Common myeloid progenitor, CD34-positive (primary cell): ENCODE measurements around the gene B4GAT1.

Experiments used
- CTCF ChIA-PET: fragments of 350-600 bp; sonication (Branson Sonifier 250); formaldehyde crosslinking; loops from one replicate; lab custom pipeline; 2021; ENCODE audit warnings: antibody characterized with exemption; lab: Charles Lee
- POLR2A ChIA-PET: fragments of 350-600 bp; sonication (Branson Sonifier 250); formaldehyde crosslinking; loops from one replicate; lab custom pipeline; 2021; ENCODE audit warnings: antibody characterized with exemption; lab: Charles Lee
- DNase-seq, 3 donors: peaks; one replicate each; pipeline versions ENCODE4 v3.0.0 to v3.0.0-alpha.2; 2013
- H3K27ac ChIP-seq, 2 experiments: 1 replicate in 1 of 2; 2 replicates in 1 of 2; pipeline ENCODE4 v1.7.0; 2013; ENCODE audit warnings: inconsistent platforms in 2 of 2, low read length in 2 of 2, mild to moderate bottlenecking in 2 of 2, low read depth in 1 of 2, moderate library complexity in 1 of 2; ENCODE audit not compliant: severe bottlenecking in 2 of 2, insufficient read depth in 1 of 2, poor library complexity in 1 of 2
- H3K27me3 ChIP-seq, 5 experiments: replicated peaks in 2 of 5; 1 replicate in 3 of 5; 2 replicates in 2 of 5; pipeline versions ENCODE4 v1.6.1 to v1.7.0; 2013; ENCODE audit warnings: low read length in 4 of 5, mild to moderate bottlenecking in 2 of 5, moderate library complexity in 2 of 5, inconsistent platforms in 1 of 5; ENCODE audit not compliant: insufficient read depth in 5 of 5, control insufficient read depth in 4 of 5
- H3K36me3 ChIP-seq, 4 experiments: 1 replicate in 2 of 4; 2 replicates in 2 of 4; pipeline versions ENCODE4 v1.6.1 to v1.7.0; 2013; ENCODE audit warnings: low read length in 3 of 4, control low read depth in 1 of 4, mild to moderate bottlenecking in 1 of 4; ENCODE audit not compliant: control insufficient read depth in 4 of 4, insufficient read depth in 4 of 4
- H3K4me1 ChIP-seq, 4 experiments: 1 replicate in 3 of 4; 2 replicates in 1 of 4; pipeline versions ENCODE4 v1.6.1 to v1.7.1; 2013; ENCODE audit warnings: low read length in 3 of 4, mild to moderate bottlenecking in 3 of 4, control low read depth in 1 of 4, inconsistent platforms in 1 of 4, moderate library complexity in 1 of 4; ENCODE audit not compliant: control insufficient read depth in 4 of 4, insufficient read depth in 4 of 4; ENCODE audit errors: control extremely low read depth in 1 of 4
- H3K4me3 ChIP-seq, 7 experiments: 1 replicate in 4 of 7; 2 replicates in 3 of 7; pipeline versions ENCODE4 v1.5.1 to v1.7.0; 2013; ENCODE audit warnings: mild to moderate bottlenecking in 7 of 7, low read length in 6 of 7, moderate library complexity in 6 of 7, inconsistent platforms in 2 of 7, low read depth in 2 of 7, control low read depth in 1 of 7; ENCODE audit not compliant: insufficient read depth in 4 of 7, control insufficient read depth in 1 of 7; ENCODE audit errors: extremely low read depth in 1 of 7
- H3K9me3 ChIP-seq, 5 experiments: 1 replicate in 4 of 5; 2 replicates in 1 of 5; pipeline versions ENCODE4 v1.6.1 to v1.7.1; 2013; ENCODE audit warnings: low read length in 4 of 5, mild to moderate bottlenecking in 2 of 5, inconsistent platforms in 1 of 5, low read depth in 1 of 5, moderate library complexity in 1 of 5; ENCODE audit not compliant: control insufficient read depth in 4 of 5, insufficient read depth in 2 of 5; ENCODE audit errors: control extremely low read depth in 1 of 5
- WGBS: methylation state at CpG from one replicate; pipeline ENCODE4 v1.1.5; 2013; ENCODE audit not compliant: insufficient coverage; 5-methylcytosine and 5-hydroxymethylcytosine counted together

B4GAT1 gene

DNA sequence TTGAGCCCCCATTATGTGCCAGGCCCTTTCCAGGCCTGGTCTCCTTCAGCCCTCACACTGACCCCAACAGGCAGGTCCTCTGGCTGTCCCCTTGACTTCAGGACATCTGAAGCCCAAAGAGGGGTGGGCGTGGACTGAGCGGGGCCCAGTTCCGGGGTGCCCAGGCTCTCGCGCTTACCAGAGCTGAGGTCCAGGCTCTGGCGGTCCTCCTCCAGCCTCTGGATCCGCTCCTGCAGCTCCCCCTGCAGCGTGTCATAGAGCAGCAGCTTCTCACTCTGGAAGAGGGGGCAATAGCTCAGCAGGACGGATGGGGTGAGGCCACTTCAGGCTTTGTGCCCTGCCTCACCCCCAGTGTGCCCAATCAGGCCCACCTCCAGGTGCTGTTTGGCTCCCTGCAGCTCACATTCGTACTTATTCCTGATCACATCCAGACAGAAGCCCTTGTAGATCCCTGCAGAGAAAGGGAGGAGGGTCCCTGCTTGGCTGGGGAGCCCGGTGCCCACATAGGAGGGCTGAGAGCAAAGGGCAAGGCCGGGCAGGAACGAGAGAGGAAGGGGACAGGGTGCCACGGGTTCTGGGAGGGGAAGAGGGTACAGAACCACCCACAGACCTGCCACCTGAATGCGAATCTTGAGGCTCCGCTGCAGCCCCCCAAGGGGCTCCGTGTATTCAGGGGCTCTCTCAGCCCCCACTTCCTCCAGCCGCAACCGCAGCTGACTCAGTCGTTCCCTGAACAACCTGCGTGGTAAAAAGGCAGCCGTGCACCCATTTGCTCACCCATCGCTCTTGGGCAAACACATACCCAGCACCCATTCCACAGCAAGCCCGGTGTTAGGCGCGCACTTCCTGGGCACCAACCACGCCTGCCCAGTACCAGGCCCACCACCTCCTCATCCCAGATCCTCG lies 6.6 kb downstream of the B4GAT1 start:
- Histone ChIP-seq H3K4me1 (peaks cover 6 to 35% (median 32%) of the 10 kb centered on the region in 4 experiments), H3K9me3 (no peaks in the 10 kb centered on the region), H3K36me3 (peaks cover 6 to 56% (median 45%) of the 10 kb centered on the region in 4 experiments), H3K4me3 (no peak overlapping the region), H3K27ac (no peak overlapping the region), H3K27me3 (peaks cover 0 to 2% (median 0%) of the 10 kb centered on the region in 5 experiments)
- no peak for DNase-seq
- WGBS = 97% methylated on average over 27 of the region's 28 CpGs
- ChIA-PET POLR2A (no interaction called here), CTCF (interaction anchor here (0.8 to 7.5 kb wide), 3 partner anchors 9 to 66 kb away, joined by 3 to 52 read pairs (median 34); no protein-coding TSS in a partner anchor)

DNA sequence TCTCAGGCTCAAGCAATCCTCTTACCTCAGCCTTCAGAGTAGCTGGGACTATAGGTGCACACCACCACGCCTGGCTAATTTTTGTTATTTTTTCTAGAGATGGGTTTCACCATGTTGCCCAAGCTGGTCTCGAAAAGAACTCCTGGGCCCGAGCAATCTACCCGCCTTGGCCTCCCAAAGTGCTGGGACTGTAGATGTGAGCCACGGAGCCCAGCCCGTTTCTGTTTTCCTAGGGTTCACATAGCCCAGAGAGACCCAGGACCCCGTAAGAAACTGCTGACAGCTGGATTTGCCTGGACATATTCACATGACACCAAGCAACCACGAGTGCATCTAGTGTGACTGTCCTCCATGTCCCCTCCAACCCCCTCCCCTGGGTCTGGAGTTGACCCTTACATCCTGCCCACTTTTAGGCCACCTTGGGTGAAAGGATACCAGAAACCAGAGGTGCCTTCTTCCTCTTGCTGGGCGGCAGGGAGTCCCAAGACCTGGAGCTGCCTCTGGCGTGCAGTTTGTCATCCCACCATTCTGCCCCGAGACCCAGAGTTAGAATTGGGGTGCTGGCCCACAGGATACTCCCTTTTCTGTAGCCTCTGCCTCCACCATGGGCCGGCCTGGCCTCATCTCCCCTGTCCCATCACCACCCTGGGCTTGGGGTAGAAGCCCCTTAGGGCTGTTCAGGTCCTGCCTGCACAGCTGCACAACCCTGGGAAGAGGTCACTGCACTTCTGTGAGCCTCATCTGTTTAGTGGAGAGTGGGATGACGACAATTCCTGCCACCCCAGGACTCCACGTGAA lies 7.5 kb downstream of the B4GAT1 start:
- Histone ChIP-seq H3K27me3 (peaks cover 0 to 2% (median 0%) of the 10 kb centered on the region in 5 experiments), H3K27ac (no peak overlapping the region), H3K9me3 (no peaks in the 10 kb centered on the region), H3K4me1 (peaks cover 6 to 32% (median 30%) of the 10 kb centered on the region in 4 experiments), H3K36me3 (peaks cover 6 to 56% (median 45%) of the 10 kb centered on the region in 4 experiments), H3K4me3 (no peak overlapping the region)
- WGBS = 84% methylated on average over 14 of the region's 14 CpGs
- DNase-seq = no peak
- ChIA-PET CTCF (interaction anchor here (7.5 kb wide), 1 partner anchor 28 kb away, joined by 52 read pairs; no protein-coding TSS in a partner anchor), POLR2A (no interaction called here)

DNA sequence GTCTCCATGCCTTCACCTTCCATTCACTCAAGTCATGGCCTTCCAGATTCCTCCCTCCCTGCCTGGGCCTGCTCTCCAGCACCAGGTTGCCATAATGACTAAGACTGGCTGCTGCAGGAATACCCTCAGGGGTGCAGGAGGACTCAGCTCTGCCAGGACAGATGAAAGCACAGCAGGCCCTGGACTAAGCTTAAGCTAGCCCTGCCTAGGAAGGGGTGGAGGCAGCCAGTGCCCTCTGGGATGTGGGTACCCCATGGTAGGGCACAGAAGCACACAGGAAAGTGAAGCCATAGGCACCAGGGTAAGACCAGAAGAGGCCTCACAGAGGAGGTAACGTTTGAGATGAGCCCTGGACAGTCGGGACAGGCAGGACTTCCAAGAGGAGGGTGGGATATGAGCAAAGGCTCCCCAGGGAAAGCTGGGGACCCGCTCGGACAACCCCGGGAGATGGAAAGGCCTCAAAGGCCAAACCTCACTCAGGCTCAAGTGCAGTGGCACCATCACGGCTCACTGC lies 8.2 kb downstream of the B4GAT1 start:
- H3K4me3 ChIP-seq = no peak overlapping the region
- H3K4me1 ChIP-seq = peaks cover 4 to 28% (median 26%) of the 10 kb centered on the region in 4 experiments
- ChIA-PET POLR2A (no interaction called here), CTCF (interaction anchor here (1.7 to 7.5 kb wide), 2 partner anchors 10 to 27 kb away, joined by 6 to 52 read pairs; no protein-coding TSS in a partner anchor)
- H3K27me3 ChIP-seq = peaks cover 0 to 2% (median 0%) of the 10 kb centered on the region in 5 experiments
- DNase-seq = no peak
- peaks cover 6 to 56% (median 45%) of the 10 kb centered on the region in 4 experiments for H3K36me3 ChIP-seq
- 98% methylated on average over 6 of the region's 6 CpGs for WGBS
- no peaks in the 10 kb centered on the region for H3K9me3 ChIP-seq
- H3K27ac ChIP-seq = no peak overlapping the region

GRCh38 chr11:66338276-66339161 lies 8.9 kb downstream of the B4GAT1 start:
- H3K27me3 ChIP-seq = peaks cover 0 to 2% (median 0%) of the 10 kb centered on the region in 5 experiments
- H3K9me3 ChIP-seq = no peaks in the 10 kb centered on the region
- CTCF ChIA-PET = interaction anchor here (0.5 to 7.5 kb wide), 6 partner anchors 8 to 78 kb away, joined by 3 to 52 read pairs (median 4); no protein-coding TSS in a partner anchor
- POLR2A ChIA-PET = interaction anchor here (1.1 kb wide), 1 partner anchor 175 kb away, joined by 3 read pairs; no protein-coding TSS in a partner anchor
- no peak for DNase-seq
- WGBS = 94% methylated on average over 16 of the region's 17 CpGs
- H3K27ac ChIP-seq = no peak overlapping the region
- H3K4me1 ChIP-seq = peaks cover 0 to 22% (median 20%) of the 10 kb centered on the region in 4 experiments
- H3K4me3 ChIP-seq = no peak overlapping the region
- H3K36me3 ChIP-seq = peaks cover 6 to 56% (median 45%) of the 10 kb centered on the region in 4 experiments

DNA sequence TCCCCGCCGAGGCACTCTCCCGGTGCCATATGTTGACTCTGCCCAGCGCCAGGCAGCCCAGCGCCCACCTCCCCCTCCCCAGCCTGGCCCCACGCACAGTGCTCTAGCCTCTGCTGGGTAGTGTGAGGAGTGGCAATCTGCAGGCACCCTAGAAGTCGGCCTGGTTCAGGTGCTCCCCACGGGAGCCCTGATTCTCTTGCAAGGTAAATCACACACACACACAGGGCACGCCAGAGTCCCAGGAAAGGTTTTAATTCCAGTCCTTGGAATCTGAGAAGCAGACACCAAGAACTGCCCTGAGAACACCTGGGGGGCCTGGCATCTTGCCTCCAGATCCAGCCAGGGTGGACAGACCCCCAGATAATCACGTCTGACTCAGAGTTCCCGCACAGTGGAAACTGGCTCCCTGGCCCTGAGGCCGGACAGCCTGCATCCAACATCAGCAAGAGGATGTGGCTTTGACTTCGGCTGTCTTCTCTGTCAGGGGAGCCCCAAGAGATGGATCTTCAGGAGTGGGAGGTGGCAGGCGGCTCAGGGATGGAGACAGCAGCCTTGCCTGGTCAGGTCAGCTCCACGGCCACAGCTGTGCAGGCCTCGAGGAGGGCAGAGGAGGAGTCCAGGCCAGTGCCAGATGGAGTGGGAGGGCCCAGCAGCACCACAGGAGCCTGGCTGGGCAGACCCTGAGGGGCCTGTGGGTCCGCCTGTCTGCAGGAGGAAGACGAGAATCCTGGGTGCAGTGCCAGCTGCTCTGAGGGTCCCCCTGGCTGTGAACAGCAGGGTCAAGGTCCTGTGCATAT lies 10.1 kb downstream of the B4GAT1 start:
- Histone ChIP-seq H3K36me3 (peaks cover 6 to 52% (median 43%) of the 10 kb centered on the region in 4 experiments), H3K27me3 (peaks cover 0 to 2% (median 0%) of the 10 kb centered on the region in 5 experiments), H3K4me3 (no peak overlapping the region), H3K27ac (no peak overlapping the region), H3K9me3 (no peaks in the 10 kb centered on the region), H3K4me1 (peaks cover 0 to 22% (median 20%) of the 10 kb centered on the region in 4 experiments)
- POLR2A ChIA-PET = interaction anchor here (1.1 kb wide), 1 partner anchor 174 kb away, joined by 3 read pairs; no protein-coding TSS in a partner anchor
- CTCF ChIA-PET = interaction anchor here (0.5 to 2.4 kb wide), 5 partner anchors 8 to 77 kb away, joined by 3 to 15 read pairs (median 5); partner anchors contain the start of gene BRMS1
- WGBS = 90% methylated on average over 13 of the region's 18 CpGs
- DNase-seq = no peak
